EL (cell line): ENCODE data around the gene GLI3.
"Not testable (repeated sequence)": the region's sequence is repeated elsewhere in the genome, so short reads cannot be mapped to it uniquely, and the experiment has no call there.

Experiments
- DNase-seq: peaks from one replicate; pipeline ENCODE4 v3.0.0-alpha.2; 2016

The GLI3 gene

DNA sequence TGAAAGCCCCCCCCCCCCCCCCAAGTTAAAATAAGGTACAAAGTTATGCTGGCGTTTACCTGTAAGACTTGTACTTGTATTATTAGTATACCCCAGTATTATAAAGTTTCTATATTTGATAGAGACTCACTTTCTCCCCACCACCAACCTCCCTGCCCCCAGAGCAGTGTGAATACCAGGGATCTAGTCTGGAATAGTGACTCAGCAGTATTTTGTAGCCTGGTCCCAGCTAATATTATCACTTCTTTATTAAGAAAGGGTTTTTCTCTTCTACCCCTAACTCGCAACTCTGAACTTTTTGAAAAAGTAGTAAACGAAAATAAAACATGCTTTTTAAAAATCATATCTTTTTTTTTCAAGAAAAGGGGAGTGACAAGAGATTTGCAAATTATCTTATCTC, 26.7 kb downstream of the GLI3 start:
- no peak for DNase-seq

- DNase-seq: not testable (repeated sequence)
Observed at GRCh38 chr7:42209085-42209484, 27.9 kb downstream of the GLI3 start.

GRCh38 chr7:42208572-42208971, 28.4 kb downstream of the GLI3 start:
- DNase-seq: no peak

DNA sequence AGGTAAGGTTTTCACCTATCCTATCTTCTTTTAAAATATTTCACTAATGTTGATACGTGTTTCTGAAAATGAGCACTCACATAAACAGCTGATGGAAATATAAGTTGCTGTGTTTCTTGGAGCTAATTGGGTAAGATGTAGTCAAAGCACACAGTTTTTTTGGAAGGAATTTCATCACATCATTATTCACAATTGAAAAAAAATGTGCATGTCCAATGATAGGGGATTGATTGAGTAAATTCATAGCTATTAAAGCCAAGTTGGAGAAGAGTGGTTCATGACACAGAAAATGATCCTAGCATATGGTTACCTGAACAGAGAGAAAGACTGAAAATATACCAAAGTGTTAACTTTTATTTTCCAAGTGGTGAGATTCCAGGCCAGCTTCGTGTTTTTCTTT, 29.6 kb downstream of the GLI3 start:
- no peak for DNase-seq

DNA sequence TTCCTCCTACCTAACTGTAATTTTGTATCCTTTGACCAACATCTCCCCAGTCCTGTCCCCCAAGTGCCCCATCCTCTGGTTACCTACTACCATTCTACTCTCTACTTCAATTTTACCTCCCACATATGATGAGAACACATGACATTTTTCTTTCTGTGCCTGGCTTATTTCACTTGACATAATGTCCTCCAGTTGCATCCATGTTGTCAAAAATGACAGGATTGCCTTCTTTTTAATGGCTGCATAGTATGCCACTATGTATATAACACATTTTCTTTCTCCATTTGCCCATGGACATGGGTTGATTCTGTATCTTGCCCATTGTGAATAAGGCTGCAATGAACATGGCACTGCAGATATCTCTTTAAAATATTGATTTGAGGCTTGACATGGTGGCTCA, 33.7 kb downstream of the GLI3 start:
- DNase-seq: no peak

- DNase-seq: no peak
Observed at GRCh38 chr7:42202601-42203000, 34.4 kb downstream of the GLI3 start.

- peak; percentile 52 for DNase-seq
Observed at GRCh38 chr7:42198974-42199668, 37.9 kb downstream of the GLI3 start.

GRCh38 chr7:42198296-42198695, 38.7 kb downstream of the GLI3 start:
- no peak for DNase-seq

GRCh38 chr7:42197451-42197850, 39.6 kb downstream of the GLI3 start:
- peak; percentile 74 for DNase-seq

DNA sequence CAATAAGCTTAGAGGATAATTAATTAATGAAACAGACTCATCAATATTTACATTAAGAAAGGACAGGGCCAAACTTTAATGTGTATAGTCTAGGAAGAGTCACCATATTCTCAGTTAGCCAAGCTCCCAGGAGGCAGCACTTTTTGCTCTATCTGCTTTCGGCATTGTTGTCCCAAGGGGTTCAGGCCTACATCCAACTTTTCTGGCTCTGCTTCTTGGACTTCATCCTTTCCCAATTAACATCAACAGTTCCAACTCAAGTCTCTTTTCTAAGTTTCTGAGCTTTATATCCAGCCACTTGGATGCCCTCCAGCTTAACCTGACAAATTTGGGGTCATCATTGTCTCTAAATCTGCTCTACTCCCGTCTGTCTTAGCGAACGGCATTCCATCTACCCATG, 42.8 kb downstream of the GLI3 start:
- no peak for DNase-seq

- DNase-seq: peak; percentile 9
Observed at GRCh38 chr7:42193471-42194129, 43.4 kb downstream of the GLI3 start.

DNA sequence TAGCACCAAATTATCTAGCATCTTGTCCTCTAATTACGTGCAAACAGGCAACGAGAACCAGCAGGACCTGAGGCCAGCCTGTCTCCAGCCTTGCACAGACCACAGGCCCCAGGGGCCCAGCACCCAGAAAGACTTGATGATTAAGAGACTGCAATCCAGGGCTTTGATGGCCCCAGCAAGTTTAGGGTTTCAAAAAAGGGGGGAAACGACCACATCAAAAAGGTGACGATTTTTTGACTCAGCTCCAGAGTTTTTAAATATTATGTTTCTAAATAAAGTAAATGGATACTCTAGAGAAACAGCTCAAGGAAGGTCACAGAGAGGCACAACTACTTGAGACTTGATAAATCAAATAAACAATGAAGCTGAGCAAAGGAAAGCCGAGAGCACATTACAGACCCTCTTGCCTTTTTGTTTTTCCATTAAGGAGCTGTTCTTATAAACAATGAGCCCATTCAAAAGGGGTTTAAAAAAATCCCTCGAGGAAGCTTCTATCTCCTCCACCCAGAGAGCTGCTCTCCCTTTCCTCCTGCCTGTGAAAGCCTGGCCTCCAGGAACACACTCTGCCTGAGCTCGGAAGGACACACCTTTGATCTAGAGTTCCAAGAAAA, 44.1 kb downstream of the GLI3 start:
- no peak for DNase-seq

DNA sequence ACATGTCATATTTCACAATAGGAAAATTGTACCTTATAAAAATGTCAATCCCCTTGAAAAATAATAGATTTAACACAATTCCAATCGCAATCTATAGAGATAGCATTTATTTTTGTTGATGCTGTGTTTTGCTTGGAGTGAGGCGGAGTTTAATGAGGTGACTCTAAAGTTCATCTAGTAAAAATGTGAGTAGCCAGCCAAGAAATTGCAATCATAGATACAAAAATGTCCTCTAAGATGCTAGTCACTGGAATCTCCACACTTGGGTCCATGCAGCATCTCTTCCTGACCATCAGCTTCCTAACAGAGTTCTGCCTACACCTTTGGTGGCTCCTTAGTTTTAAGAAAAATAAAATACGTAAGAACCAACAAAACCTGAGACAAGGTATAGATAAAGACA, 44.9 kb downstream of the GLI3 start:
- DNase-seq: peak; percentile 22

- peak; percentile 39 for DNase-seq
Observed at GRCh38 chr7:42189535-42189934, 47.5 kb downstream of the GLI3 start.

- no peak for DNase-seq
Observed at GRCh38 chr7:42186151-42186550, 50.9 kb downstream of the GLI3 start.

- no peak for DNase-seq
Observed at GRCh38 chr7:42185726-42186125, 51.3 kb downstream of the GLI3 start.

DNA sequence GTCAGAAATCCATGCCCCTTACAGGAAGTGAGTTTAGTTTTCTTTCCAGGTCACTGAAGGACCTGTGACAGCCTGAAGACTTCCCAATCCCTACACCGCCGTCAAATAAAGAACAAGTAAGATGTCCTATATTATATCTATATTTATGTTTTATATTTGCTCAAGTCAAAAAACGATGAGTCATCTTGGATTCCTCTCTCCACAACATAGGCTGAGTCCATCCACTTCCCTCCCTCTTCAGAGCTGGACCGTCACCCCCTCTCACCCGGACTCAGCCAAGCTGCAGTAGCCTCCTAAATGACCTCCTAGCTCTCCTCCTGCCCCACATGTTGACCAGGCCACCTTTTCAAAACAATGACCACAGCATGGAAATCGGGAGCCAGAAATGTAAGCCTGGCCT, 53.5 kb downstream of the GLI3 start:
- peak; percentile 26 for DNase-seq

GRCh38 chr7:42181566-42181965, 55.4 kb downstream of the GLI3 start:
- peak; percentile 52 for DNase-seq

DNA sequence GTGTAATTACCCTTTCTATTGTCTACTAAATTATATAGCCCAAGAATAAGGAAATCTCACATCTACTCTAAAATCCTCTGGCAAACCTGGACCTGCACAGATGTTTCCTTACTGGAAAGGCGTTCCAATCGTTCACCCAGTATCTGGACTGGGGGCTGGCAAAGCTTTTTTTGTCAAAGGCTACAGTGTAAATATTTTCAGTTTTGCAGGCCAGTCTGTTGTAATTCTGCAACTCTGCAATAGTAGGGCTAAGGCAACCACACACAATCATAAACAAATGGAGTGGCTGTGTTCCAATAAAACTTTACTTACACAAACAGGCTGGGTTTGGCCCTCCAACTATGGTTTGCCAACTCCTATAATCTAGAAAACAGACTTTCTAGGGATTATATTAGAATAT, 56.2 kb downstream of the GLI3 start:
- no peak for DNase-seq

- no peak for DNase-seq
Observed at GRCh38 chr7:42176724-42177101, 60.3 kb downstream of the GLI3 start.

GRCh38 chr7:42175834-42176723, 60.9 kb downstream of the GLI3 start:
- DNase-seq: peak; percentile 21

DNA sequence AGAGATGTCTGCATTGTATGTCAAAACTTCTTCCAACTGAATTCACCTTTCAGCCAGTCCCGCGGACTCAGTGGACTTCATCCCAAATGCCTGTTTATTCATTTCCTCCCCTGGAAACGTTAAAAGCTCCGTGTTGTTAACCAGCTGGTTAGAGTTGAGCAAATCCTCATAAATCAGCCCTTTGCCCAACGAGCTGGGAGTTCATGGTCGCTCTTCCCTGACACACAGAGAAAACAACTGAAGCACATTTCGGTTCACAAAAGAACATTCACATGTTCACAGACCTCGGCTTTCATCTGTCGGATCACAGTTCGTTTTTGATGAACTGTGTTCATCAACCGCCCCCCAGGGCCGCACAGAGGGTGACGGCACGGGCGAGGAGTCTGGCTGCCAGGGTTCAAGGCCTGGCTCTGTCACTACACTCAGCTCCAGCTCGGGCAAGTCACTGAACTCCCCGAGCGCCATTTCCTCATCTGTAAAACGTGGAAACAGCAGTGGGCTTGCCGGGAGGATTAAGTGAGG, 62.6 kb downstream of the GLI3 start:
- no peak for DNase-seq

- DNase-seq: peak; percentile 76
Observed at GRCh38 chr7:42170724-42171123, 66.3 kb downstream of the GLI3 start.
